NCI-H2227 (cell line): ENCODE results near the gene CCDC86.

Experiments
- DNase-seq: peaks from one replicate; lab custom pipeline; 2025; ENCODE audit not compliant: unreplicated experiment; lab: John Stamatoyannopoulos, UW

The CCDC86 gene

GRCh38 chr11:60867871-60868681, 26.2 kb downstream of the CCDC86 start:
- DNase-seq: no peak

GRCh38 chr11:60868682-60869450, 27.0 kb downstream of the CCDC86 start:
- no peak for DNase-seq

GRCh38 chr11:60869451-60869825, 27.5 kb downstream of the CCDC86 start:
- no peak for DNase-seq

GRCh38 chr11:60870276-60870675, 28.4 kb downstream of the CCDC86 start:
- DNase-seq: peak; percentile 50

- no peak for DNase-seq
Observed at GRCh38 chr11:60870733-60871377, 28.9 kb downstream of the CCDC86 start.

GRCh38 chr11:60871378-60872061, 29.6 kb downstream of the CCDC86 start:
- DNase-seq: no peak

DNA sequence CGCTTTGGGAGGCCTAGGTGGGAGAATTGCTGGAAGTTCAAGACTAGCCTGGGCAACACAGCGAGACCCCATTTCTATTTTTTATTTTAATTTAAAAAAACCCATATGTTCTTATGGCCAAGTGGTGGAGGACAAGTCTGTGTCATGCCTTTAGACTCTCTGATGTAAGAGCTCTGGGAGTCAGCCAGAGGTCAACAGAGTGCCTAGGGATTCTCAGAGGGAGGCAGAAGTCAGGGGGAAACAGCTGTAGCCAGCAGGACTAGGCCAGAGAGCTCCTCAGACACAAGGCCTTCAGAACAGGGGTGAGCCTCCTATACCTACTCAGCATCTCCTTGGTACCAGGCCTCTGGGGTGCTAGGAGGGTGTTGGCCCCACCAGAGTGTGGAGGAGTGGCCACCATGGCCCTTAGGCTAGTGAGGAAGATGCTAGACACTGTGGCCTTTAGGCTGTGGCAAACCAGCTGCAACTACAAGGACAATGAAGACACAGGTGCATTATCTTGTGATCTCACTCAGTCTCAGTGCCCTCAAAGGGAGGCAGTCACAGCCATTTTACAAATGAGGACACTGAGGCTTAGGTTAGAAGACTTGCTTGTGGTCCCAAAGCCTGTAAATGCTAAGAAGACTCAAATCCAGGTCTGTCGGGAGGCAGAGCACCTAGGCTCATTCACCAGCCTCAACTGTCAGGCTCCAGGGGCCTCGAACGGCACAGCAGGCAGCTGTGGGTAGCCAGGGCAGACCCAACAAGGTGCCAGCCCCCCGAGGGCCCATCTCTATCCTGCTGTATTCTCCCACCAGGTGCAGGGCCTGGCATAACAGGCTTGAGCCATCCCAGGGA, 30.4 kb downstream of the CCDC86 start:
- no peak for DNase-seq

- no peak for DNase-seq
Observed at GRCh38 chr11:60872961-60873524, 31.1 kb downstream of the CCDC86 start.

- no peak for DNase-seq
Observed at GRCh38 chr11:60873533-60873932, 31.6 kb downstream of the CCDC86 start.

GRCh38 chr11:60874421-60875365, 32.8 kb downstream of the CCDC86 start:
- DNase-seq: no peak

GRCh38 chr11:60875366-60876167, 33.7 kb downstream of the CCDC86 start:
- no peak for DNase-seq

- DNase-seq: no peak
Observed at GRCh38 chr11:60876168-60876485, 34.2 kb downstream of the CCDC86 start.

DNA sequence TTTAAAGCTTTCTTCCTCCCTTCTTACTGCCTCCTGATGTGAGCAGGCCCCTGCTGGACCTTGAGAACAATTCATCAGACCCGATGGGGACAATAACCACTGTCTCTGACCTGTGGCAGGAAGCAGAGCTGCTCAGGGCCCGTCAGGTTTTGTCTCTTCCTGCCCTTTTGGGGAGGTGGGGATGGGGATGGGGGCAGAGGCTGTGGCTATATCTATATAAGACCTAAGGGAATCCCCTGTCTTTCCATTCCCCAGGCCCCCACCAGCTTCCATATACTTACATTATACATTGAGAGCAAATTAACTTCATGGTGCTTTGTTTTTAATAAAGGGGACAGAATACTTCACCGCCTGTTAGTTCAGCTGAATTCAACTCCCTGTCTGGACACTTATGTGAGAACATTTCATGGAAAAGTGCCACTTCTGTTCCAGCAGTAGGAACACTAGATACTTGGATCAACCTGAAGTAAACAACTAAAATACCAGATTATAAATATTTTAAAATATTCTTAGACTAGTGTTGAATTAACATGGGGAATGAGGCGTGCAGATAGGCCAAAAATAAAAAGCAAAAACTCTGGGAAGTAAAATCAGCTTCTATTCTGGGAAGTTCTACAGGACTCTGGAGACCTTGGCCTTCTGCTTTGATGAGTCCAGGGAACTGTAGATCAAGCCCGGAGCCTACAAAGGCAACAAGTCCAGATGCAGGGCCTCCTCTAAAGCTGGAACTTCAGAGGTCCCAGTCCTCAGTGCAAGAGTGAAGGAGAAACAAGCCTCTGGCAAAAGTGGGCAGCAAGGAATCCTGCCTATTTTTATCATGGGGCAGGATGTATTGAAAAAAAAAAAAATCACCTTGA, 36.6 kb downstream of the CCDC86 start:
- DNase-seq: no peak

DNA sequence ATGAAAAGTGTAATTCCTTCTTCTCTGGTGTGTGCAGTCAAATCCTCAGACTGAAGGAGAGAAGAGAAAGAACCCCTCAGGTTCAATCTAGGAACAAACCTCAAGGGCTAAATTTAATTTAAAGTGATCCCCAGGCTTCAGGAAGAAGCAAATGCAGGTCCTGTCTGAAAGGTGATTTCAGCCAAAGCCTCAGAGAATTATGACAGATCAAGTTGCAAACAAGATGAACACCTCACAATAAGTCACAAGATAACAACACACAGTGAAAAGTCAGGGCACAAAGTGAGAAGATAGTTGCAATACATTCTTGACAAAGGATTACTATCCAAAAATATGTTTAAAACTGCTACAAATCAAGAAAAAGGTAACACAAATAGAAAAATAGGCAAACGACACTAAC, 37.2 kb downstream of the CCDC86 start:
- DNase-seq: no peak

GRCh38 chr11:60879971-60880588, 38.2 kb downstream of the CCDC86 start:
- DNase-seq: no peak

DNA sequence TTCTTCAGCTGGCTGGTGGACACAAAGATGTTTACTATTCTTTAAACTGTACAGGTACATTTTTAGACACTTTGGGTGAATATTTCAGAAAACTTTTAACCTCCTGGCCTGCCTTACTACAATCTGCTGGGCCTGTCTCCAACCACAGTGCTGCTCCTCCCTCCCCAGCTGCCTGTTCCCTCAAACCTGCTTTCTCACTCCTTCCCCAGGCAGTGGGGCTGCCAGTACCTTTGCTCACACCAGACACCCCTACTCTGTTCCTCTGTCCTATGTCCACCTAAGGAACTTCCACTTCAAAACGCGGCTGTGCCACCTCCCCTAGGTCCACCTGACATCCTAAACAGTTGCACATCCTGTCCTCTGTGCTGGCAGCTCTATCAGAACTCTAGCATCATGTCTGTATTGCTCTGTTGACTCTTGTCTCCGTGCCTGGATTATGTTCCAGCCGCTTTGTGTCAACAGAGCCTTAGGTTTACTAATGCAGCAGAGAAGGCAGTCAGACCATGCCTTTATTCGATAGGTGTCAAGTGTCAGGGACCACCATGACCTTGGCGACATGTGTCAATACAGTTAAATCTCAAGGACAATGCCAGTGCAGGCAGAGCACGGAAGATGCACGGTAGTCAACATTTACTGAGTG, 38.9 kb downstream of the CCDC86 start:
- no peak for DNase-seq
